WTC11 (cell line): Measurements from ENCODE around the gene PALS1.

Experiments used
- CREB1 ChIP-seq: sonication (generic); formaldehyde crosslinking; IDR thresholded peaks from 2 replicates; pipeline ENCODE4 v1.8.0; 2023; ENCODE audit warnings: mild to moderate bottlenecking, missing genetic modification reagents
- FOXP1 ChIP-seq: sonication (generic); formaldehyde crosslinking; IDR thresholded peaks from 2 replicates; pipeline ENCODE4 v1.8.0; 2022; ENCODE audit warnings: missing genetic modification reagents, mild to moderate bottlenecking, moderate library complexity, borderline replicate concordance
- HMGA2 ChIP-seq: fragments of 250-450 bp; sonication (Bioruptor Pico); IDR thresholded peaks from 2 replicates; pipeline ENCODE4 v1.4.0; 2021; ENCODE audit warnings: mild to moderate bottlenecking, moderate library complexity
- KAT7 ChIP-seq: sonication (generic); formaldehyde crosslinking; IDR thresholded peaks from 2 replicates; pipeline ENCODE4 v1.8.1; 2023; ENCODE audit warnings: missing genetic modification reagents, mild to moderate bottlenecking, borderline replicate concordance
- ZBTB21 ChIP-seq: sonication (generic); formaldehyde crosslinking; IDR thresholded peaks from 2 replicates; pipeline ENCODE4 v1.8.1; 2023; ENCODE audit warnings: mild to moderate bottlenecking, missing genetic modification reagents, borderline replicate concordance
- ZNF317 ChIP-seq: sonication (generic); formaldehyde crosslinking; IDR thresholded peaks from 2 replicates; pipeline ENCODE4 v1.8.1; 2023; ENCODE audit warnings: low read depth, mild to moderate bottlenecking, moderate library complexity, missing genetic modification reagents, borderline replicate concordance
- TF ChIP-seq, protein P1 (sequence below): fragments of 200-600 bp; IDR thresholded peaks from 2 replicates; pipeline ENCODE4 v1.8.0; 2022; ENCODE audit warnings: antibody characterized with exemption
- TF ChIP-seq, protein P2 (sequence below): sonication (generic); formaldehyde crosslinking; IDR thresholded peaks from 2 replicates; pipeline ENCODE4 v1.8.0; 2022; ENCODE audit warnings: missing genetic modification reagents

DNA sequence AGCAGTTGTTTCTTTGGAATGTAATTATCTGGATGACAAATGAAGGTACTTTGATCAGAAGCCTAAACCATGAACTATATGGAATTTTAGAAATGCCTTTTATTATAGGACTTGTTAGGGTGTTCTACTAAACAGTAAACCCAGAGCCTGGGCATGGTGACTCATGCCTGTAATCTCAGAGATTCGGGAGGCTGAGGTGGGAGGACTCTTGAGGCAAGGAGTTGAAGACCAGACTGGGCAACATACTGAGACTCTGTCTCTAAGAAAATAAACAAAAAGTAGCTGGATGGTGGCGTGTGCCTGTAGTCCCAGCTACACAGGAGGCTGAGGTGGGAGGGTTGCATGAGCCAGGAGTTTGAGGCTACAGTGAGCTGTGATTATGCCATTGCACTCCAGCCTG, 23.9 kb downstream of the PALS1 start:
- TF ChIP-seq, protein P1, sequence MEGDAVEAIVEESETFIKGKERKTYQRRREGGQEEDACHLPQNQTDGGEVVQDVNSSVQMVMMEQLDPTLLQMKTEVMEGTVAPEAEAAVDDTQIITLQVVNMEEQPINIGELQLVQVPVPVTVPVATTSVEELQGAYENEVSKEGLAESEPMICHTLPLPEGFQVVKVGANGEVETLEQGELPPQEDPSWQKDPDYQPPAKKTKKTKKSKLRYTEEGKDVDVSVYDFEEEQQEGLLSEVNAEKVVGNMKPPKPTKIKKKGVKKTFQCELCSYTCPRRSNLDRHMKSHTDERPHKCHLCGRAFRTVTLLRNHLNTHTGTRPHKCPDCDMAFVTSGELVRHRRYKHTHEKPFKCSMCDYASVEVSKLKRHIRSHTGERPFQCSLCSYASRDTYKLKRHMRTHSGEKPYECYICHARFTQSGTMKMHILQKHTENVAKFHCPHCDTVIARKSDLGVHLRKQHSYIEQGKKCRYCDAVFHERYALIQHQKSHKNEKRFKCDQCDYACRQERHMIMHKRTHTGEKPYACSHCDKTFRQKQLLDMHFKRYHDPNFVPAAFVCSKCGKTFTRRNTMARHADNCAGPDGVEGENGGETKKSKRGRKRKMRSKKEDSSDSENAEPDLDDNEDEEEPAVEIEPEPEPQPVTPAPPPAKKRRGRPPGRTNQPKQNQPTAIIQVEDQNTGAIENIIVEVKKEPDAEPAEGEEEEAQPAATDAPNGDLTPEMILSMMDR = no peak
- TF ChIP-seq KAT7 (CRISPR knock-in tag) (no peak), ZBTB21 (CRISPR knock-in tag) (no peak), CREB1 (CRISPR knock-in tag) (no peak), ZNF317 (CRISPR knock-in tag) (no peak), HMGA2 (CRISPR knock-in tag) (no peak), FOXP1 (no peak)
- TF ChIP-seq, protein P2, sequence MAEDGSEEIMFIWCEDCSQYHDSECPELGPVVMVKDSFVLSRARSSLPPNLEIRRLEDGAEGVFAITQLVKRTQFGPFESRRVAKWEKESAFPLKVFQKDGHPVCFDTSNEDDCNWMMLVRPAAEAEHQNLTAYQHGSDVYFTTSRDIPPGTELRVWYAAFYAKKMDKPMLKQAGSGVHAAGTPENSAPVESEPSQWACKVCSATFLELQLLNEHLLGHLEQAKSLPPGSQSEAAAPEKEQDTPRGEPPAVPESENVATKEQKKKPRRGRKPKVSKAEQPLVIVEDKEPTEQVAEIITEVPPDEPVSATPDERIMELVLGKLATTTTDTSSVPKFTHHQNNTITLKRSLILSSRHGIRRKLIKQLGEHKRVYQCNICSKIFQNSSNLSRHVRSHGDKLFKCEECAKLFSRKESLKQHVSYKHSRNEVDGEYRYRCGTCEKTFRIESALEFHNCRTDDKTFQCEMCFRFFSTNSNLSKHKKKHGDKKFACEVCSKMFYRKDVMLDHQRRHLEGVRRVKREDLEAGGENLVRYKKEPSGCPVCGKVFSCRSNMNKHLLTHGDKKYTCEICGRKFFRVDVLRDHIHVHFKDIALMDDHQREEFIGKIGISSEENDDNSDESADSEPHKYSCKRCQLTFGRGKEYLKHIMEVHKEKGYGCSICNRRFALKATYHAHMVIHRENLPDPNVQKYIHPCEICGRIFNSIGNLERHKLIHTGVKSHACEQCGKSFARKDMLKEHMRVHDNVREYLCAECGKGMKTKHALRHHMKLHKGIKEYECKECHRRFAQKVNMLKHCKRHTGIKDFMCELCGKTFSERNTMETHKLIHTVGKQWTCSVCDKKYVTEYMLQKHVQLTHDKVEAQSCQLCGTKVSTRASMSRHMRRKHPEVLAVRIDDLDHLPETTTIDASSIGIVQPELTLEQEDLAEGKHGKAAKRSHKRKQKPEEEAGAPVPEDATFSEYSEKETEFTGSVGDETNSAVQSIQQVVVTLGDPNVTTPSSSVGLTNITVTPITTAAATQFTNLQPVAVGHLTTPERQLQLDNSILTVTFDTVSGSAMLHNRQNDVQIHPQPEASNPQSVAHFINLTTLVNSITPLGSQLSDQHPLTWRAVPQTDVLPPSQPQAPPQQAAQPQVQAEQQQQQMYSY (CRISPR knock-in tag) = no peak
